ENCODE measurements around the gene KLHL5.

Gene KLHL5

DNA sequence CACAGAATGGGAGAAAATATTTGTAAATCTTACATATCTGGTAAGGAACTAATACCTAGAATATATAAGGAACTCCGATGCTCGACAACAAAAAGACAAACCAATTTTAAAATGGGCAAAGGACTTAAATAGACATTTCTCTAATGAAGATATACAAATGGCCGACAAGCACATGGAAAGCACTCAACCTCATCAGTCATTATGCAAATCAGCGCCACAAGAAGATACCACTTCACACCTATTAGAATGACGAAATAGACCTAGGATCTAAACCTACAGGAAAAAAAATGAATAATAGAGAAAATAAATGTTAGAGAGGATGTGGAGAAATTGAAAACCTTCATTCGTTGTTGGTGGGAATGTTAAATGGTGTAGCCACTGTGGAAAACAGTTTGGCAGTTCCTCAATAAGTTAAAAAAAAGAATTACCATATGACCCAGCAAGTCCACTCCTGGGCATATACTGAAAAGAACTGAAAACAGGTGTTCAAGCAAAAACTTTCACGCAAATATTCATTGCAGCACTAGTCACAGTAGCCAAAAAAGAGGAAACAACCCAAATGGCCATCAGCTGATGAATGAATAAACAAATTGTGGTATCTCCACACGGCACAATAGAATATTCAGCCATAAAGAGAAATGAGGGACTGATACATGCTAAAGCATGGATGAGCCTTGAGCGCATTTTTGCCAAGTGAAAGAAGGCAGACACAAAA is 63.0 kb downstream of the KLHL5 start:
- Histone ChIP-seq H3K4me3 (ENCODE audit: low read length) (peak overlapping the region; percentile 48), H3K36me3 (ENCODE audit: control insufficient read depth, low read length) (peaks cover 34% of the 10 kb centered on the region), H4K20me1 (ENCODE audit: control insufficient read depth, insufficient read depth, low read depth, low read length) (no peaks in the 10 kb centered on the region), H3K9me2 (replicated peaks; ENCODE audit: control insufficient read depth, low read length) (no peaks in the 10 kb centered on the region), H3F3A (ENCODE audit: control insufficient read depth, insufficient read depth) (peaks cover 9% of the 10 kb centered on the region; the same call in 1 of the 2 replicates), H3K4me2 (ENCODE audit: low read length) (peak overlapping the region; percentile 61), H3K27me3 (ENCODE audit: control insufficient read depth, low read length) (no peaks in the 10 kb centered on the region), H3K79me2 (ENCODE audit: control insufficient read depth, low read length) (no peaks in the 10 kb centered on the region), H3K9me3 (ENCODE audit: control insufficient read depth, insufficient read depth, low read length) (peaks cover 8% of the 10 kb centered on the region; the same call in 1 of the 2 replicates), H3K4me1 (ENCODE audit: control insufficient read depth, low read length) (peaks cover 47% of the 10 kb centered on the region), H3K27ac (ENCODE audit: low read depth, low read length) (peak overlapping the region; percentile 77)
- no peak for TF ChIP-seq EZH2phosphoT487 (IDR thresholded peaks at IDR 0.05; ENCODE audit: borderline replicate concordance, low read length)
- TF ChIP-seq, protein P1, sequence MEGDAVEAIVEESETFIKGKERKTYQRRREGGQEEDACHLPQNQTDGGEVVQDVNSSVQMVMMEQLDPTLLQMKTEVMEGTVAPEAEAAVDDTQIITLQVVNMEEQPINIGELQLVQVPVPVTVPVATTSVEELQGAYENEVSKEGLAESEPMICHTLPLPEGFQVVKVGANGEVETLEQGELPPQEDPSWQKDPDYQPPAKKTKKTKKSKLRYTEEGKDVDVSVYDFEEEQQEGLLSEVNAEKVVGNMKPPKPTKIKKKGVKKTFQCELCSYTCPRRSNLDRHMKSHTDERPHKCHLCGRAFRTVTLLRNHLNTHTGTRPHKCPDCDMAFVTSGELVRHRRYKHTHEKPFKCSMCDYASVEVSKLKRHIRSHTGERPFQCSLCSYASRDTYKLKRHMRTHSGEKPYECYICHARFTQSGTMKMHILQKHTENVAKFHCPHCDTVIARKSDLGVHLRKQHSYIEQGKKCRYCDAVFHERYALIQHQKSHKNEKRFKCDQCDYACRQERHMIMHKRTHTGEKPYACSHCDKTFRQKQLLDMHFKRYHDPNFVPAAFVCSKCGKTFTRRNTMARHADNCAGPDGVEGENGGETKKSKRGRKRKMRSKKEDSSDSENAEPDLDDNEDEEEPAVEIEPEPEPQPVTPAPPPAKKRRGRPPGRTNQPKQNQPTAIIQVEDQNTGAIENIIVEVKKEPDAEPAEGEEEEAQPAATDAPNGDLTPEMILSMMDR (IDR thresholded peaks at IDR 0.05; ENCODE audit: low read depth, low read length, poor library complexity, severe bottlenecking): no peak

GRCh38 chr4:39125600-39125985 is 63.6 kb downstream of the KLHL5 start:
- H3K27me3 ChIP-seq (ENCODE audit: control insufficient read depth, low read length): no peaks in the 10 kb centered on the region
- H3K79me2 ChIP-seq (ENCODE audit: control insufficient read depth, low read length): no peaks in the 10 kb centered on the region
- TF ChIP-seq, protein P1 (IDR thresholded peaks at IDR 0.05; ENCODE audit: low read depth, low read length, poor library complexity, severe bottlenecking): no peak
- no peak for TF ChIP-seq EZH2phosphoT487 (IDR thresholded peaks at IDR 0.05; ENCODE audit: borderline replicate concordance, low read length)
- peaks cover 47% of the 10 kb centered on the region for H3K4me1 ChIP-seq (ENCODE audit: control insufficient read depth, low read length)
- H3K9me3 ChIP-seq (ENCODE audit: control insufficient read depth, insufficient read depth, low read length): peaks cover 8% of the 10 kb centered on the region; the same call in 1 of the 2 replicates
- H3F3A ChIP-seq (ENCODE audit: control insufficient read depth, insufficient read depth): peaks cover 9% of the 10 kb centered on the region; the same call in 1 of the 2 replicates
- H4K20me1 ChIP-seq (ENCODE audit: control insufficient read depth, insufficient read depth, low read depth, low read length): no peaks in the 10 kb centered on the region
- H3K36me3 ChIP-seq (ENCODE audit: control insufficient read depth, low read length): peaks cover 29% of the 10 kb centered on the region
- peak overlapping the region; percentile 77 for H3K27ac ChIP-seq (ENCODE audit: low read depth, low read length)
- H3K4me2 ChIP-seq (ENCODE audit: low read length): peak overlapping the region; percentile 61
- H3K4me3 ChIP-seq (ENCODE audit: low read length): peak overlapping the region; percentile 48; the same call in 1 of the 2 replicates
- H3K9me2 ChIP-seq (replicated peaks; ENCODE audit: control insufficient read depth, low read length): no peaks in the 10 kb centered on the region

DNA sequence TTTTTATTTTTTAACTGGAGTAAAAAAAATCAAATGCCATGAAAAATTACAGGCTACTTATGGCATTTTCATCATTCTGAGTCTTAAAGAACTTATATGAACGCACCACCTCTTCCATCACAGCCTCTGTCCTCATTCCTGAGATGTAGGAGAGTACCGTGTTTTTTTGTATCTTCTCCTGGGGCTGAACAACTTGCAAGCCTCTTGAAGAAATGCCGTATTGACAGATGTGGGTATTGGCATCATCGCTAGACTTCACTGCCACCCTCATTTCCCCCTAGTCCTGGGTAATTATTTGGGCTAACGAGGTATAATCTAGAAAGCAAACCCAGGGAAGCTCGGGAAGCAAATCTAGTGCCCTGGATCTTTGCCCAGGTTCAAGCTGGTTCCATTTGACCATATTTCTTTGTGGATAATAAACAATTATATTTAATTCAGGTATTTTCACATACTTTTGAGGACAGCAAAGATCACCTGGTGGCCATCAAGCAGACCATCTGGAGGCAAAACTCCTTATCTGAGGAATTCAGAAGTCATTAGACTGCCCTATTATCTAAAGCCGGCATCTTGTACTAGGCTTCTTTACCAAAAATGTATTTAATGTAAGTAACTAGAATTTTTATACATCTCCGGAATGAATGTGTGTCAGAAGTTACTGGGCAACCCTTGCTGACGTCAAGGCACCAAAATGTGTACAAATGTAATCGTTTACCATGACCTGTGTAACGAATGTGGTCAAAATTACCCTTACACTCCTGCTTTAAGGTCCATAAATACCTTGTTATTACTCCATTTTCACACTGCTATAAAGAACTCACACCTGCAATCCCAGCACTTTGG is 64.4 kb downstream of the KLHL5 start:
- Histone ChIP-seq H4K20me1 (ENCODE audit: control insufficient read depth, insufficient read depth, low read depth, low read length) (no peaks in the 10 kb centered on the region), H3K9me3 (ENCODE audit: control insufficient read depth, insufficient read depth, low read length) (peaks cover 8% of the 10 kb centered on the region; the same call in 1 of the 2 replicates), H3K4me2 (ENCODE audit: low read length) (no peak overlapping the region), H3K27me3 (ENCODE audit: control insufficient read depth, low read length) (no peaks in the 10 kb centered on the region), H3K27ac (ENCODE audit: low read depth, low read length) (no peak overlapping the region), H3K4me3 (ENCODE audit: low read length) (no peak overlapping the region), H3K4me1 (ENCODE audit: control insufficient read depth, low read length) (peaks cover 47% of the 10 kb centered on the region), H3K36me3 (ENCODE audit: control insufficient read depth, low read length) (peaks cover 22% of the 10 kb centered on the region), H3K9me2 (replicated peaks; ENCODE audit: control insufficient read depth, low read length) (no peaks in the 10 kb centered on the region), H3K79me2 (ENCODE audit: control insufficient read depth, low read length) (no peaks in the 10 kb centered on the region), H3F3A (ENCODE audit: control insufficient read depth, insufficient read depth) (peaks cover 12% of the 10 kb centered on the region; the same call in 1 of the 2 replicates)
- TF ChIP-seq, protein P1 (IDR thresholded peaks at IDR 0.05; ENCODE audit: low read depth, low read length, poor library complexity, severe bottlenecking): no peak
- no peak for TF ChIP-seq EZH2phosphoT487 (IDR thresholded peaks at IDR 0.05; ENCODE audit: borderline replicate concordance, low read length)
